Mucosa of rectum (tissue), 2 donors: ENCODE data around the gene DGKI.

Source experiments
- H3K27ac ChIP-seq, 2 donors: one replicate each; pipeline ENCODE4 v1.7.0; 2013; ENCODE audit warnings: inconsistent platforms in 2 of 2, low read depth in 2 of 2, low read length in 2 of 2
- H3K27me3 ChIP-seq, 2 donors: one replicate each; pipeline ENCODE4 v1.7.0; 2013; ENCODE audit warnings: low read length in 2 of 2; ENCODE audit not compliant: control insufficient read depth in 2 of 2, insufficient read depth in 2 of 2
- H3K36me3 ChIP-seq, 2 donors: one replicate each; pipeline ENCODE4 v1.7.0; 2013; ENCODE audit warnings: low read length in 2 of 2; ENCODE audit not compliant: control insufficient read depth in 2 of 2, insufficient read depth in 2 of 2
- H3K4me1 ChIP-seq, 2 donors: one replicate each; pipeline ENCODE4 v1.7.0; 2013; ENCODE audit warnings: low read length in 2 of 2, mild to moderate bottlenecking in 1 of 2; ENCODE audit not compliant: control insufficient read depth in 2 of 2, insufficient read depth in 2 of 2
- H3K4me3 ChIP-seq, 2 donors: one replicate each; pipeline ENCODE4 v1.7.0; 2013; ENCODE audit warnings: low read length in 2 of 2
- H3K9ac ChIP-seq, 2 donors: one replicate each; pipeline ENCODE4 v1.7.0; 2013; ENCODE audit warnings: low read length in 2 of 2, low read depth in 1 of 2, mild to moderate bottlenecking in 1 of 2
- H3K9me3 ChIP-seq, 2 donors: one replicate each; pipeline ENCODE4 v1.7.0; 2013; ENCODE audit warnings: low read length in 2 of 2; ENCODE audit not compliant: control insufficient read depth in 2 of 2
- donor health status: healthy.
- donor health status: Normal muscosa, but diverticular disease.

The DGKI gene

DNA sequence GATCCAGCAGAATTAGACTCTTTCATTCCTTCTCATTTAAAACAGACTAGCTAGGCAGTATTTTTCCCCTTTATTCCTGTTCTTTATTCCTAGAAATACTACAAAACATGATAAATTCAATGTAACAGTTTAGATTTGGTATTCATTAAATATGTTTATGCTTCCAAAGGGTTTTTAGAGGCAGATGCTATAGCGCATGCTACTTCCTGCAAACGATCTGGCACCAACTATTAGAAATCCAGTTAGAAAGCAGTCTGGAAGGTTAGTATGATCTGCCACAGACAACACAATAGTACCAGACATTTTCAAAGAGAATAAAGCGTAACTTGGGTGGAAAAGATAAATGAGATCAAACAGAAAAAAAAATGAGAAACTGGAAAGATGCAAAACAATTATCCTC is 439.7 kb downstream of the DGKI start:
- H3K36me3 ChIP-seq, result no peaks in the 10 kb centered on the region
- H3K4me1 ChIP-seq, result no peaks in the 10 kb centered on the region
- H3K27me3 ChIP-seq, result no peaks in the 10 kb centered on the region
- H3K4me3 ChIP-seq, result no peak overlapping the region
- H3K9me3 ChIP-seq, result no peaks in the 10 kb centered on the region
- no peak overlapping the region for H3K27ac ChIP-seq
- no peak overlapping the region for H3K9ac ChIP-seq

DNA sequence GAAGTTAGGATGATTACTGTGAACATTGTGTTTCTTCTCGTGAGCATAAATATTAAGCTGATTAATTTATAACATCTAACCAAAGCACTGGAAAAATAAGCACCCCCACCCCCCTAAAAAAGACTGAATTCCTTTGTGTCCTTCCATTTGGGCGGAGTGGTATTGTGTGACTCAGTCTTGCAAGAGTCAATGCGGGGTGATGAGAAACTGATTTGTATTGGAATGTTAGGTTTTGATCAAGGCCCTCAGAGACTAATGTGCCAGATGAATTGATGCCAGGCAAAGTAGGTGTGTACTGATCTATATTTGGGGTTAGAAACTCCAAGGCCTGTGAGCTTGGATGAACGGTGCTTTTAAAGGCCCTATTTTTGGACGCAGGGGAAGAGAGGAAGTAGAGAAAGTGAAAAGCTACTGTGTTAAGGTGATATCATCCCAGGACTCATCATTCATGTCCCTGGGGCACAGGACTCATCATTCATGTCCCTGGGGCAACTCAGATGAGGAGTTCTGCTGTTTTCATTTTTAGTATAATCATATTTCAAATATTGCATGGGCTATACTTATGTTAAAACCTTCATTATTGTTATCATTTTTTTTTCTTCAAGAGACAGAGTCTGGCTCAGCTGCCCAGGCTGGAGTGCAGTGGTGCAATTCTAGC is 442.0 kb downstream of the DGKI start:
- no peak overlapping the region for H3K9ac ChIP-seq
- H3K27ac ChIP-seq, result no peak overlapping the region
- H3K9me3 ChIP-seq, result no peaks in the 10 kb centered on the region
- H3K4me3 ChIP-seq, result no peak overlapping the region
- H3K4me1 ChIP-seq, result no peaks in the 10 kb centered on the region
- no peaks in the 10 kb centered on the region for H3K27me3 ChIP-seq
- no peaks in the 10 kb centered on the region for H3K36me3 ChIP-seq

DNA sequence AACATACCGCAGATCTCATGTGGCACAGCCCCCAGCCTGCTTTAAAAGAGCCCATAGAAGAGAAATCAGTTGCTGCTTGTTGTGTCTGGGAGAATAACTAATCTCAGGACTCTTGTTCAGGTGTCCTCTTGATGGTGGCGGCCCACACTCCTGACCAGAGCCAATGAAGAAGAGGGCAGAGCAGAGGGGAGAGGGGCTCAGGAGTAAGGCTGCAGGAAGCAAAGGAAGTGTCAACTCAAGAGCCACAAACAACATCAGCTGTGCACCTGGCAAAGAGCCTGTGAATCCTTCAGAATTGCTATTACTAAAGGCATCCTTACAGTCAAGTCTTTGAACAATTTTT is 443.4 kb downstream of the DGKI start:
- no peaks in the 10 kb centered on the region for H3K4me1 ChIP-seq
- no peaks in the 10 kb centered on the region for H3K27me3 ChIP-seq
- no peak overlapping the region for H3K9ac ChIP-seq
- H3K36me3 ChIP-seq, result no peaks in the 10 kb centered on the region
- no peak overlapping the region for H3K27ac ChIP-seq
- no peaks in the 10 kb centered on the region for H3K9me3 ChIP-seq
- no peak overlapping the region for H3K4me3 ChIP-seq

DNA sequence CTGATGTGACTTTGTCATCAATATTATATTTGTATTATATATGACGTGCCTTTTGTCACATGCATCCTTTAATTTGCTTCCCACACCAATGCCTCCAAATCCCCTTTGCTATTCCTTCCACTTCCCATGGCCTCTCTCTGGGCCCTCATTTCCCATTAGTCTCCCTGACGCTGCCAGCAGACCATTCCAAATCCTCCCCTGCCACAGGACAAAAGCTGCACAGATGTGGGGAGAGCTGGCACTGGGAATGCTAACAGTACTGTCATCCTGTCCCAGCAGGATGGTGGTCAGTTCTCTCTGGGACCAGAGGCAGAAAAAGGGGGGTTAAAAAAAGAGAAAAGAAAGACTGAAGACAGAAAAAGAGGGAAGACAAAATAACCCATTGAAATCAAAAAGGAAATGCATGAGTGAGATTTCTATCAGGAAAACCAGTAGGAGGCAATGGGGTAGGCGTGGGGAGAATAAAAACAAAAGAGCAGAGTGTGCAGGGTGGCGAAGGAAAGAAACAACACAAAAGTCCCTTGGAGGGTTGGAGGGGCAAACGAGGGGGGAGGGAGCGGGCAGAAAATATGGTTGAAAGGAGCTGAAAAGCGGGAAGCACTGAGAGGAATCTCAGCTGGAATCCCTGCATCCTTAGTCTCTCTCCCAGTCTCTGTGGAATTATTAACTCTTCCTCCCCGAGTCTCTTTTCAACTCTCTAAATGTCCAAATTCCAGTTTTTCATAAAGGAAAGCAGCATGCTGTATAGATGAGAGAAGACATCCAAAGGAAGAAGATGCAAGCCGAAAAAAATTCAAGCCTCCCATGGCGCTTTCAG is 444.0 kb downstream of the DGKI start:
- no peaks in the 10 kb centered on the region for H3K9me3 ChIP-seq

DNA sequence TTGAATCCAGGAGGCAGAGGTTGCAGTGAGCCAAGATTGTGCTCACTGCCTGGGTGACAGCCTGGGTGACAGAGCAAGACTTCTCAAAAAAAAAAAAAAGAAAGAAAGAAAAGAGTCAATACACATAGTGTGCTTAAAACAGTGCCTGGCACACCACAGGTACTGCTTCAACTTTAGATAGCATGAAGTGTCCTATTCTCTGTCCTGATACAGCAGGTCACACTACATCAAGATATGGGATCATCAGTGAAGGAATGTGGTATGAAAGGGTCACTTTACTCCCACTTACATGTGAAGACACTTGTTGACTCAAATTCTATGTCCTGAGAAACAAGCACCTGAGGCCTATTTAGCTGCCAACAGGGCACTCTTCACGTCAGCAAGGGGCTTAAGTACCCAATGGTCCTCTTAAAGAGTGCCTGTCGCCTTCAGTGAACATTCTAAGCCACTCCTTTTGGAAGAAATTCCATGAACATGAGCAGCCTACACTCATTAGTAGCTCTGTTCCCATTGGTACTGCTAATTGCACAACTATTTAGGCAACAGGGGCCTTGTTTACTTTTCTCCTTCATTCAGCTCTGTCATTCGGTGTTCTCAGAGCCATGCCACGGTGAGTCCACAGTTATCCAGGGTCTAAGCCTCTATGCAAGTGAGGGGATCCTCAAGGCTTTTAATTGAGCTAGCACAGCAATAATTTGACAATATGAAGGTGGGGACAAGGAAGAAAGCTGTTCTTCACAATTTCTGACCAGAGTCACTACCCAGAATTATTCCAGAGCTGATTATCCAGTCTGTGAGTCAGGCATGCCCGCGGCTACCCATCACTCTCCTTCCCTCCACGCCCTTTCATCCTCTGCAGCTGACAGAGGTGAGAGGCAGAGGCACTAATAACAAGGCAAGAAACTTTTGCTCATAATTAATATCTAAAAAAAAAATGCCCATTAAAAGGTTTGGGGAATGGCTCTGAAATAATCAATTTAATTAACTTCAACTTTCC is 446.6 kb downstream of the DGKI start:
- no peak overlapping the region for H3K9ac ChIP-seq
- no peaks in the 10 kb centered on the region for H3K9me3 ChIP-seq
- no peaks in the 10 kb centered on the region for H3K4me1 ChIP-seq
- H3K27ac ChIP-seq, result no peak overlapping the region
- H3K4me3 ChIP-seq, result no peak overlapping the region
- H3K36me3 ChIP-seq, result no peaks in the 10 kb centered on the region
- no peaks in the 10 kb centered on the region for H3K27me3 ChIP-seq

More for the DNA sequence above, 444.0 kb downstream of the DGKI start:
- Histone ChIP-seq H3K27ac (no peak overlapping the region), H3K27me3 (no peaks in the 10 kb centered on the region), H3K36me3 (no peaks in the 10 kb centered on the region), H3K4me3 (no peak overlapping the region), H3K9ac (no peak overlapping the region), H3K4me1 (no peaks in the 10 kb centered on the region)

DNA sequence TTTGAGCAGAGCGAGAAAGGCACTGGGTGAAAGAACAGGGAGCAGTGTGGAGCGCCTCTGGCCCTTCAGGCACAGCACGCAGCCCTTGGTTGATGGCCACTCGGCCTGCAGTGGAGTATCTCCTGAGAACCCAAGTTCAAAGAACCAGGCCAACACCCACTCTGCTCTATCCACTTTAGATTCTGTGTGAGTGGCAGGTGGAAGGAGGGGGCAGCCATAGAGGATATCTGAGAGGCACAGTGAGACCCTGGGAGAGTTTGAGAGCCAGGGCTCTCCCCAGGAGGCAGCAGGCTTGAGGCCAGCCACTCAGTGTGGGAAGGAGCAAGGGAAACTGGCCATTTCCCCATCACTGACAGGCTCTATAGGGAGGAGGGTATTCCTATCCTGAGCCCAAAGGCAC is 450.7 kb downstream of the DGKI start:
- Histone ChIP-seq H3K4me3 (no peak overlapping the region), H3K36me3 (no peaks in the 10 kb centered on the region), H3K9ac (no peak overlapping the region), H3K4me1 (no peaks in the 10 kb centered on the region), H3K27ac (no peak overlapping the region), H3K9me3 (no peaks in the 10 kb centered on the region), H3K27me3 (no peaks in the 10 kb centered on the region)

DNA sequence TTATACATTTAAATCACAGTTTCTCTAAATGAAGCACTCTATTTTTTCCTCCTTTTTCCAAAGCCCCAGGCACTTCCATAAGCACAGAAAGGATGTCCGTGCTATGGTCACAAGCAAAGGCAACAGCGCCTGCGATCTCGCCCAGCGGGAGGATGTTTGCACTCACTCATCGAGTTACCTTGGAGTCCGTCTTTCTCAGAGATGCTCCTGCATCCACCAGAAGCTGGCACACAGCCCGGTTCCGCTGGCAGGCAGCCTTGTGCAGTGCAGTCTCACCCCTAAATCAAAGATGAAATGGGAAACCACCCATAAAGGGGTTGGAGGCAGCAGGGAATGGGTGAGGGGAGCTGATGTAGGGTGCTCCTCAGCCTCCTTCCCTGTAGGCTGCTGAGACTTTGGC is 451.4 kb downstream of the DGKI start:
- Histone ChIP-seq H3K4me3 (no peak overlapping the region), H3K9ac (no peak overlapping the region), H3K27ac (no peak overlapping the region), H3K9me3 (no peaks in the 10 kb centered on the region), H3K36me3 (no peaks in the 10 kb centered on the region), H3K27me3 (no peaks in the 10 kb centered on the region), H3K4me1 (no peaks in the 10 kb centered on the region)

DNA sequence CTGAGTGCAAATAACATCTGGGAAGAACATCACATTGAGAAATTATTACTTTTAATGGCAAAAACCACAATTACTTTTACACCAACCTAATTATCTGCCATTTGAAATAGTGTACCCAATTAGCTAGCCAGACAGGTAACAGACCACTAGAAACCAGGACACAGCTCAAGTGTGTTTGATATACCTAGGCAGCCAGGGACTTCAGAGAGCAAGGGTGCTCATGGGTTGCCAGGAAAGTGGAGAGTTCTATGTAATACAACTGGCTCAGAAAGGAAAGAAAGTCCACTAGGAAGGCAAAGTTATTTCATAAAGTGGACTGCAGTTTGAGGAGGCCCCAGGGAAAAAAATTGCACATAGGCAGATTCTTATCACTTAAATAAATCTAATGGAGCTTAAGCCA is 453.2 kb downstream of the DGKI start:
- Histone ChIP-seq H3K9me3 (no peaks in the 10 kb centered on the region), H3K4me3 (no peak overlapping the region), H3K9ac (no peak overlapping the region), H3K4me1 (no peaks in the 10 kb centered on the region), H3K27me3 (no peaks in the 10 kb centered on the region), H3K36me3 (no peaks in the 10 kb centered on the region), H3K27ac (no peak overlapping the region)

DNA sequence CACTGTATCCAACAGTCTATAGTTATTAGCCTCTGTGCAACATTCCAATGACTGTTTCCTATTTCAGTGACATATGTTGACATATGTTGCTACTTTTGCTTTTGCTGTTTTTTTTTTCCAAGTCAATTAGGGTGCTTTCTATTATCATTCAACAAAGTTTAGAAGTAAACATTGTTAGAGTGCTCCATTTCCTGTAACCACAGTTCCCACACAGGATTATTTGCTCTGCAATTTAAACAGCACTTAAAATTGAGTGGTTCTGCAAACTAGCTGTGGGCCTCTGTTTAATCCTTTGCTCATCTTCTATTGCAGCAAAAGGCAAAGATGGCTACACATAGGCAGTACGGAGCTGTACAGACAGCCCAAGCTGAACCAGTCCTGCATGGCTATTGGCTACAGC is 456.7 kb downstream of the DGKI start:
- H3K36me3 ChIP-seq, result no peaks in the 10 kb centered on the region
- H3K4me3 ChIP-seq, result no peak overlapping the region
- H3K4me1 ChIP-seq, result no peaks in the 10 kb centered on the region
- no peak overlapping the region for H3K9ac ChIP-seq
- H3K9me3 ChIP-seq, result no peaks in the 10 kb centered on the region
- no peak overlapping the region for H3K27ac ChIP-seq
- H3K27me3 ChIP-seq, result no peaks in the 10 kb centered on the region

DNA sequence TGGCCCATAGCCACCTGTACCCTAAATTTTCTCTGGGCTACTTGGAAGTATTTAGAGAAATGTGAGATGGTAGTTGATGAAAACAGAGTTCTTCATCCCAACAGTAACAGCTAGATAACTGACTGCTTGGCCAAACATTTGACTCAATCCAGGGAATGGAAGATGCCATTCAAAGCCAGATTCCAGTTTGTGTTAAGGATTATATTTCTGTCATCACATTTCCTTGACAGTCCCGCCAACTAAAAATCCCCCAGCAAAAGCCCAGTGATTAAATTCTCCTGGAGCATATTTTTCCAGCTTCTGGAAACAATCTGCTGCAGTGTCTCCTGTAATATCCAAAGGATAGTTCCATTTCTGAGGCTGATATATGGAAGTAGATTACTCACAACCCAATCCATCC is 457.9 kb downstream of the DGKI start:
- Histone ChIP-seq H3K9ac (no peak overlapping the region), H3K36me3 (no peaks in the 10 kb centered on the region), H3K9me3 (no peaks in the 10 kb centered on the region), H3K4me1 (no peaks in the 10 kb centered on the region), H3K27ac (no peak overlapping the region), H3K27me3 (no peaks in the 10 kb centered on the region), H3K4me3 (no peak overlapping the region)
